PC-3 (cell line): Measurements from ENCODE around the gene PTH2.
A peak's percentile ranks its signal among the peaks of the same experiment; 100 is the strongest.

Source experiments
- CTCF ChIP-seq: fragments of 300-600 bp; sonication (generic); conservative IDR thresholded peaks from 2 replicates; pipeline ENCODE4 v1.5.1; 2017; ENCODE audit warnings: antibody characterized with exemption, low read depth, mild to moderate bottlenecking, low read length
- EZH2 ChIP-seq: fragments of 300-600 bp; sonication (generic); IDR thresholded peaks from one replicate; pipeline ENCODE4 v1.6.1; 2017; ENCODE audit warnings: antibody characterized with exemption, mild to moderate bottlenecking, low read length; ENCODE audit not compliant: unreplicated experiment
- EZH2phosphoT487 ChIP-seq: fragments of 300-600 bp; sonication (generic); IDR thresholded peaks from 2 replicates; pipeline ENCODE4 v1.6.1; 2018; ENCODE audit warnings: mild to moderate bottlenecking, antibody characterized with exemption, low read length, borderline replicate concordance

GRCh38 chr19:49445997-49446396 lies 22.8 kb upstream of the PTH2 start:
- 0 out of 2 replicates have a peak, but pooled peaks have one; percentile 17 for TF ChIP-seq CTCF
- TF ChIP-seq EZH2: no peak
- no peak for TF ChIP-seq EZH2phosphoT487
